MCF 10A (cell line): ENCODE results near the gene DHRS4. TPM values are rescaled to one million over a fixed set of nuclear protein-coding genes. Genes with fewer than 3 reads are reported as not detected.
"Not testable (repeated sequence)": the region's sequence is repeated elsewhere in the genome, so short reads cannot be mapped to it uniquely, and the experiment has no call there.

Experiments
- BruUV-seq: library from RNA; stranded (reverse); fragments of 400-500 nt; replicated peaks from 2 replicates; lab custom pipeline; 2021; lab: Mats Ljungman, UMichigan
- CTCF ChIA-PET: fragments of 300-600 bp; sonication (Branson Sonifier 250); formaldehyde crosslinking; extraction: SDS; loops from one replicate; lab custom pipeline; 2021; ENCODE audit warnings: antibody characterized with exemption, inconsistent platforms; lab: Yijun Ruan, JAX
- POLR2A ChIA-PET: fragments of 300-600, 350-650 bp; sonication (Branson Sonifier 250); formaldehyde crosslinking; extraction: SDS; loops from one replicate; lab custom pipeline; 2020; ENCODE audit warnings: antibody characterized with exemption, inconsistent platforms; lab: Yijun Ruan, JAX
- DNase-seq: peaks from one replicate; pipeline ENCODE4 v3.0.0-alpha.2; 2018; ENCODE audit not compliant: unreplicated experiment
- H3K27ac Mint-ChIP-seq: one replicate; pipeline ENCODE4 v1.8.0; 2022; ENCODE audit warnings: mild to moderate bottlenecking, low read depth, mixed read lengths; ENCODE audit not compliant: unreplicated experiment
- H3K27me3 Mint-ChIP-seq: one replicate; pipeline ENCODE4 v1.8.0; 2022; ENCODE audit warnings: mixed read lengths; ENCODE audit not compliant: insufficient read depth, unreplicated experiment
- H3K36me3 Mint-ChIP-seq: one replicate; pipeline ENCODE4 v1.8.0; 2022; ENCODE audit warnings: mild to moderate bottlenecking, moderate library complexity, mixed read lengths; ENCODE audit not compliant: insufficient read depth, unreplicated experiment
- H3K4me1 Mint-ChIP-seq: one replicate; pipeline ENCODE4 v1.8.0; 2022; ENCODE audit warnings: mixed read lengths; ENCODE audit not compliant: insufficient read depth, unreplicated experiment
- H3K4me3 Mint-ChIP-seq: one replicate; pipeline ENCODE4 v1.8.0; 2022; ENCODE audit warnings: mild to moderate bottlenecking, moderate library complexity, mixed read lengths; ENCODE audit not compliant: unreplicated experiment
- H3K9me3 Mint-ChIP-seq: one replicate; pipeline ENCODE4 v1.8.0; 2022; ENCODE audit warnings: mixed read lengths; ENCODE audit not compliant: unreplicated experiment
- CTCF ChIP-seq: fragments of 200-600 bp; IDR thresholded peaks from one replicate; pipeline ENCODE4 v1.8.0; 2022; ENCODE audit warnings: antibody characterized with exemption, mild to moderate bottlenecking; ENCODE audit not compliant: unreplicated experiment
- intact Hi-C: fragments of 100-400 bp; cut with micrococcal nuclease; formaldehyde crosslinking; loops from 2 replicates; pipeline ENCODE4 v1.14.1; 2022
- total RNA-seq: library from RNA; stranded (reverse); gene quantifications from 2 replicates; pipeline ENCODE4 v1.2.3, GENCODE V29; 2022

Gene DHRS4
- total RNA-seq, 1 experiment from 2014 or later = 32.5 TPM

GRCh38 chr14:23973178-23973577 lies 19.6 kb downstream of the DHRS4 start:
- H3K4me3 Mint-ChIP-seq, H3K27ac Mint-ChIP-seq, POLR2A ChIA-PET, H3K27me3 Mint-ChIP-seq, H3K36me3 Mint-ChIP-seq, H3K4me1 Mint-ChIP-seq, intact Hi-C loops, CTCF ChIA-PET, BruUV-seq, DNase-seq, H3K9me3 Mint-ChIP-seq: not testable (repeated sequence)

- intact Hi-C loops = loop anchor here (2.0 kb wide), 1 partner anchor 41 kb away; no protein-coding TSS in a partner anchor
- H3K27ac Mint-ChIP-seq = not testable (repeated sequence)
- CTCF ChIA-PET = interaction anchor here (0.6 to 3.1 kb wide), 6 partner anchors 41 to 151 kb away, joined by 3 to 16 read pairs (median 7); no protein-coding TSS in a partner anchor
These were observed 20.5 kb downstream of the DHRS4 start for GRCh38 chr14:23974041-23974440.

GRCh38 chr14:23977208-23977607 lies 23.6 kb downstream of the DHRS4 start:
- not testable (repeated sequence) for DNase-seq
- ChIA-PET CTCF (interaction anchor here (0.6 to 1.6 kb wide), 8 partner anchors 9 to 497 kb away, joined by 3 to 12 read pairs (median 4); partner anchors contain the start of gene PCK2), POLR2A (interaction anchor here (0.6 to 0.9 kb wide), 3 partner anchors 117 to 197 kb away, joined by 3 to 5 read pairs (median 4); partner anchors contain the start of genes DCAF11 and PCK2)

More at GRCh38 chr14:23974041-23974440, 20.5 kb downstream of the DHRS4 start:
- not testable (repeated sequence) for DNase-seq, H3K4me3 Mint-ChIP-seq, H3K9me3 Mint-ChIP-seq, BruUV-seq, H3K4me1 Mint-ChIP-seq, H3K27me3 Mint-ChIP-seq, H3K36me3 Mint-ChIP-seq
- POLR2A ChIA-PET = interaction anchor here (0.8 to 1.0 kb wide), 2 partner anchors 119 to 135 kb away, joined by 4 to 5 read pairs; partner anchors contain the start of gene PCK2

GRCh38 chr14:23981951-23982813 lies 28.6 kb downstream of the DHRS4 start:
- DNase-seq, H3K4me3 Mint-ChIP-seq, intact Hi-C loops, H3K27me3 Mint-ChIP-seq, BruUV-seq, POLR2A ChIA-PET, H3K36me3 Mint-ChIP-seq, H3K27ac Mint-ChIP-seq, H3K9me3 Mint-ChIP-seq: not testable (repeated sequence)
- H3K4me1 Mint-ChIP-seq = peaks cover 12% of the 10 kb centered on the region
- CTCF ChIA-PET = interaction anchor here (0.6 kb wide), 1 partner anchor 126 kb away, joined by 4 read pairs; no protein-coding TSS in a partner anchor

More at GRCh38 chr14:23977208-23977607, 23.6 kb downstream of the DHRS4 start:
- intact Hi-C loops = loop anchor here (1.0 kb wide), 1 partner anchor 131 kb away; no protein-coding TSS in a partner anchor
- not testable (repeated sequence) for H3K36me3 Mint-ChIP-seq, H3K4me3 Mint-ChIP-seq, H3K27me3 Mint-ChIP-seq, BruUV-seq, H3K4me1 Mint-ChIP-seq, H3K27ac Mint-ChIP-seq, H3K9me3 Mint-ChIP-seq
- peak; percentile 19 for TF ChIP-seq CTCF

- POLR2A ChIA-PET = interaction anchor here (0.9 to 1.3 kb wide), 2 partner anchors 125 to 129 kb away, joined by 3 read pairs; no protein-coding TSS in a partner anchor
- no peak overlapping the region for H3K4me3 Mint-ChIP-seq
- H3K36me3 Mint-ChIP-seq = no peaks in the 10 kb centered on the region
- intact Hi-C loops = loop anchor here (5.0 kb wide), 1 partner anchor 52 kb away; no protein-coding TSS in a partner anchor
- H3K27ac Mint-ChIP-seq = no peak overlapping the region
- CTCF ChIA-PET = interaction anchor here (0.6 to 3.0 kb wide), 3 partner anchors 8 to 258 kb away, joined by 3 to 24 read pairs (median 12); no protein-coding TSS in a partner anchor
- no TSS peak for BruUV-seq
- DNase-seq = peak; percentile 87
- peaks cover 18% of the 10 kb centered on the region for H3K4me1 Mint-ChIP-seq
- no peaks in the 10 kb centered on the region for H3K27me3 Mint-ChIP-seq
- no peaks in the 10 kb centered on the region for H3K9me3 Mint-ChIP-seq
- no peak for TF ChIP-seq CTCF
These were observed 31.5 kb downstream of the DHRS4 start for GRCh38 chr14:23984891-23985602.

- peak overlapping the region; percentile 73 for H3K4me3 Mint-ChIP-seq
- ChIA-PET POLR2A (interaction anchor here (0.7 to 1.5 kb wide), 5 partner anchors 105 to 1768 kb away, joined by 3 to 8 read pairs (median 4); partner anchors contain the start of genes DCAF11 and NRL), CTCF (interaction anchor here (0.7 to 1.7 kb wide), 2 partner anchors 103 to 104 kb away, joined by 3 to 7 read pairs; no protein-coding TSS in a partner anchor)
- H3K36me3 Mint-ChIP-seq, H3K9me3 Mint-ChIP-seq, DNase-seq, BruUV-seq, H3K27me3 Mint-ChIP-seq: not testable (repeated sequence)
- peaks cover 18% of the 10 kb centered on the region for H3K4me1 Mint-ChIP-seq
- peak overlapping the region; percentile 61 for H3K27ac Mint-ChIP-seq
- intact Hi-C loops = loop anchor here (5.0 kb wide), 1 partner anchor 49 kb away; no protein-coding TSS in a partner anchor
These were observed 34.6 kb downstream of the DHRS4 start for GRCh38 chr14:23988223-23988606.
